Spleen (tissue), 11 donors: ENCODE data around the gene LAMP1. TPM values are rescaled to one million over a fixed set of nuclear protein-coding genes. Genes with fewer than 3 reads are reported as not detected.

Experiments
- microRNA-seq, 3 donors: library from miRNA; unstranded; fragments of <30 nt; microRNA quantifications; one replicate each; pipeline versions ENCODE4 to v1.1.0, GENCODE V29; 2019 to 2020
- polyA plus RNA-seq, 3 donors: library from polyadenylated mRNA; stranded (reverse); fragments of 200-250 nt; gene quantifications; one replicate each; pipeline ENCODE4 v1.2.1, GENCODE V29; 2013
- small RNA-seq, 4 donors: library from RNA; depleted of rRNA; stranded (forward); fragments of <200 nt; gene quantifications; one replicate each; pipeline ENCODE3, GENCODE V24; 2016
- total RNA-seq, 7 donors: library from RNA; depleted of rRNA in 3 of 7; stranded (reverse); fragments of >200 nt in 3 of 7; fragmentation: NEBNext Ultra II Directional in 4 of 7; extraction: Animal tissue kit (Norgen Biotek cat#: 25700) in 4 of 7; gene quantifications; one replicate each; pipeline versions ENCODE4 v1.1.0 to v1.2.1, GENCODE V29; 2016 to 2021
- donor health status: healthy with polysubstance abuse.
- donor health status: DM: no; HTN: no; CAD: no; lungs with moderate emphysema.
- donor health status: DM: no; HTN: no; CAD: no.
- donor health status: Bipolar disorder and iron deficiency.
- donor health status: healthy.
- donor health status: DM: no; HTN: no; CAD: no.
- donor health status: DM: yes; HTN: yes; CAD: no.

LAMP1 gene
- total and polyA plus RNA-seq, 10 donors, result 27.0 to 210 (median 141) TPM

Small RNA genes lying within 50 kb of the gene (microRNA-seq; reads per million reads assigned to microRNA genes)
- gene MIR8075, result 0 reads per million in 3 donors

Small RNA genes lying within 50 kb of the gene (small RNA-seq; reads per million reads assigned to genes)
- gene MIR8075, result 0 reads per million in 4 donors

Other genes starting within 250 kb of the LAMP1 start
- not detected for gene F7, start 191.4 kb upstream of the LAMP1 start, total RNA-seq
- gene F7, start 191.4 kb upstream of the LAMP1 start, polyA plus RNA-seq, result under 1 TPM in 1 of 3 donors, not detected in 2; 0.03 TPM
- gene F10, start 174.4 kb upstream of the LAMP1 start, total RNA-seq, result 1 to 10 TPM; 1.6 to 6.4 (median 3.0) TPM
- 1 to 10 TPM; 1.8 to 4.2 (median 2.0) TPM for gene F10, start 174.4 kb upstream of the LAMP1 start, polyA plus RNA-seq
- gene PROZ, start 138.6 kb upstream of the LAMP1 start, total RNA-seq, result not detected
- under 1 TPM in 1 of 3 donors, not detected in 2; 0.11 TPM for gene PROZ, start 138.6 kb upstream of the LAMP1 start, polyA plus RNA-seq
- gene PCID2, start 88.6 kb upstream of the LAMP1 start, total RNA-seq, result 10 to 100 TPM; 38.4 to 71.0 (median 49.9) TPM
- 10 to 100 TPM; 34.3 to 45.6 (median 41.2) TPM for gene PCID2, start 88.6 kb upstream of the LAMP1 start, polyA plus RNA-seq
- gene CUL4A, start 87.6 kb upstream of the LAMP1 start, total RNA-seq, result 10 to 100 TPM; 54.8 to 99.3 (median 70.1) TPM
- gene CUL4A, start 87.6 kb upstream of the LAMP1 start, polyA plus RNA-seq, result 10 to 100 TPM; 24.4 to 35.6 (median 34.7) TPM
- 10 to 100 TPM in 1 of 7 donors, 1 to 10 TPM in 6; 4.0 to 10.5 (median 6.1) TPM for gene GRTP1, start 66.9 kb downstream of the LAMP1 start, total RNA-seq
- 1 to 10 TPM; 2.0 to 5.5 (median 2.3) TPM for gene GRTP1, start 66.9 kb downstream of the LAMP1 start, polyA plus RNA-seq
- gene ADPRHL1, start 156.2 kb downstream of the LAMP1 start, total RNA-seq, result 1 to 10 TPM in 6 of 7 donors, under 1 TPM in 1; 0.74 to 4.3 (median 2.0) TPM
- gene ADPRHL1, start 156.2 kb downstream of the LAMP1 start, polyA plus RNA-seq, result 1 to 10 TPM in 1 of 3 donors, under 1 TPM in 2; 0.52 to 1.1 (median 0.68) TPM
- gene DCUN1D2, start 193.5 kb downstream of the LAMP1 start, total RNA-seq, result 10 to 100 TPM; 22.7 to 33.1 (median 26.3) TPM
- gene DCUN1D2, start 193.5 kb downstream of the LAMP1 start, polyA plus RNA-seq, result 10 to 100 TPM in 2 of 3 donors, 1 to 10 TPM in 1; 6.3 to 12.7 (median 11.1) TPM